Fibroblast of skin of back (primary cell): ENCODE results near the gene GLCE.
"Not testable (repeated sequence)": the region's sequence is repeated elsewhere in the genome, so short reads cannot be mapped to it uniquely, and the experiment has no call there.

Experiments used
- DNase-seq: peaks from one replicate; pipeline ENCODE4 v3.0.0-alpha.2; 2013

The GLCE gene

DNA sequence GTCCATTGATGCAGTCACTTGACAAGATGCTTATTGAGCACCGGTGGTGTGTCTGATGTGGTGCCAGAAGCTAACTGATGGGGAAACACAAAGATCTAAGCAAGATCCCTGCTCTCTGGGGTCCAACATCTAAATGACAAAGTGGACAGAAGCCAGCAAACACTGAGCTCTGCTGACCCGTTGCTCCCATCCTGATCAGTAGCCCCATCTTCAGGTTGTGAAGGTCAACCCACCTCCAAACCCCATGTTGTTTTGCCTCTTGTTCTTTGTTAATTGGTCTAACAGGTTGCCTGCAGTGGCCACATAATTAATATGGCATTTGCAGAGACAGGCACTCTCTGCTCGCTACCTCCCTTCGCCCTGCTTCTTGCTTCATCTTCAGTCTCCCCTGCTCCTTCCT lies 21.5 kb upstream of the GLCE start:
- DNase-seq, result no peak

- DNase-seq, result no peak
These were observed 20.1 kb upstream of the GLCE start for GRCh38 chr15:69140306-69140705.

DNA sequence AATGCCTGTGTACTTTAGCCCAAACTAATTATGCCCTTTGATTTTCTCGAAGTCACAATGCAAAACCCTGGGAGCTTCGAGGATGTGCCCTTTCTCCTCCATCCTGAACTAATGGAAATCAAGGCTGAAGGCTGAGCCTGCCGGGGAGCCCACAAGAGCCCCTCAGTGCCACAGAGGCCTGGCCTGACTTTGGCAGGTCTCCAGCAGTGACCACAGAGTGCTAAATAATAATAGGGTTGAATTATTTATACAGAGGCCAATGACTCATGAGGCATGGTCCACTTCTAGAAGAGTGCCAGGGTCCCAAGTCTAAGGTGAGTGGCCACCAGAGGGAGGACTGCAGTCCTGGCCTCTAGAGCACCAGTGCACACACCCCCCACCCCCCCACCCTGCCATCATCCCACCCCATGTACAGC lies 19.1 kb upstream of the GLCE start:
- DNase-seq, result peak; percentile 26

- no peak for DNase-seq
These were observed 18.6 kb upstream of the GLCE start for GRCh38 chr15:69141833-69142232.

- DNase-seq, result no peak
These were observed 16.5 kb upstream of the GLCE start for GRCh38 chr15:69143756-69144436.

DNA sequence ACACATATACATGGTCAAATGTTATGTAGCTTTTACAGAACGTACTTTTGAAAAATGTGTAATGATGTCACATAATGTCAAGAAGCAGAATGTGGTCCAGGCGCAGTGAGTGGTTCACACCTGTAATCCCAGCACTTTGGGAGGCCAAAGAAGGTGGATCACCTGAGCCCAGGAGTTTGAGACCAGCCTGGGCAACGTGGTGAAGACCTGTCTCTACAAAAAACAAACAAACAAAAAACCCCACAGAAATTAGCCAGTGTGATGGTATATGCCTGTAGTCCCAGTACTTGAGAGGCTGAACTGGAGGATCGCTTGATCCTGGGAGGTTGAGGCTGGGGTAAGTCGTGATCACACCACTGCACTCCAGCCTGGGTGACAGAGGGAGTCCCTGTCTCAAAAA lies 15.9 kb upstream of the GLCE start:
- DNase-seq, result no peak

- no peak for DNase-seq
These were observed 15.2 kb upstream of the GLCE start for GRCh38 chr15:69145149-69145693.

DNA sequence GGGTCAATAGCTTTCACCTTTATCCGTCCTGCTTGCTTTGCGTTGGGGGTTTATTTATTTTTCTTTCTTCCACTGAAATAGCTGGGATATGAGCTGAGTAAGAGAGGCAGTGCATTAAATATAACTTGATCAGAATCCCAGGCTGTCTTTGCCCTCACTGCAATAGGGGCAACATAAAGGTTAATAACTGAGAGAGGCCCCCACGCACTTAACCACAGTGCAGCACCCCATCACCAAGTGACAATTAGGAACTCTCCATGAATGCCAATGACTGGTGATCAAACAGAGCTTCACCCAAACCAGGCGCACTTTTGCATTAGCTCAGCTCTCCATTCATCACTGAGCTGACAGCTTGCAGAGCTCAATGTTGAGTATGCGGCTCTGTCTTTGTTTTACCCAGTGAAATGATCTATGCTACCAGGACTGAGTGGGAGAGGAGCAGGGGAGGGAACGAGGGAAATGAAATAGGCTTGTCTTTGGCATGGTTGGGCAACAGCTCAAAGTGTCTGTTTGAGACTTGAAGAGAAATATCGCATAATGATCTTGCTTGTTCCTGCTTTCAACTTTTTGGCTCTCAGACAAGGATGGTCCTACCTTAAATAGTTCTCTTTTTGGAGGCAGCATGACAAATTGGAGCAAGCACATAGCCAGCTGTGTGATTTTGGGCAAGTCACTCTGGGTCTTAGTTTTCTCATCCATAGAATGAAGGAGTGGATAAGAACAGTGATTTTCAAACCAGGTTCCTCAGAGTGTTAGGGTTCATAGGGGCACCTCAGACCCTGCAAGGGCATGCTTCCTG lies 14.5 kb upstream of the GLCE start:
- DNase-seq, result no peak

GRCh38 chr15:69146724-69147435 lies 13.6 kb upstream of the GLCE start:
- DNase-seq, result no peak

DNA sequence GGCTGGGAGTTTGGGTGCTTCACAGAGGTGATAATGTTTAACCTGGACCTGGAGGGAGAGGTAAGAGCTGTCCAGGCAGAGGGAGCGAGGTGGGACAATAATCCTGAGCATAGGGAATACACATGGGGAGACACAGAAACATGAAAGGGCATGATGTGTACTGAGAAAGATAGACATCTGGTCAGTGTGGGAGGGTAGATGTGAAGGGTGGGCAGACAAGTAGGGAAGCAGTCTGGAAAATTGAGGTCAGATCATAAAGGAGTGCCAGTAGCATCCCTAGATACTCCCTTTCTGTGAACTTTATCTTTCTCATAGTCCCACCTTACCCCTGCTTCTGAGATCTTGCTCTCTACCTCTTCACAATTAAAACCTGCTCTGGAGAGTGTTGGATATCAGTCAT lies 12.0 kb upstream of the GLCE start:
- no peak for DNase-seq

DNA sequence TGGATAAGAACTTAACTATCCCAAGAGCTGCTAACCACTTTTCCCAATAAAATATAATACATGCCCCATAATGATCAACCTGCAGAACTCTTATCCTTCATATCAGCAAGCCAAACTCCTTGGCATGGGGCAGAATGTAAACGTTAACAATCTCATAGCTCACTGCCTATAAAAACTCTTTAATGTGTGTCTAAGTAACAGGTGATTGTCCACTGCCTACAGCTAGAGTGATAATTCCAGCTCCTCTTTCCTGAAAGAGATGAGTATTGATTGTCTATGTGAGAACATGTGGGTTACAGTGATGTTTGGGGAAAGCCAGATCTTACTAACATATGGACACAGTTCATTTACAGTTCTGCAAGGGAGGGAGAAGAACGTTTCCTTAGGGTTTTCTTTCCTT lies 11.3 kb upstream of the GLCE start:
- DNase-seq, result no peak

DNA sequence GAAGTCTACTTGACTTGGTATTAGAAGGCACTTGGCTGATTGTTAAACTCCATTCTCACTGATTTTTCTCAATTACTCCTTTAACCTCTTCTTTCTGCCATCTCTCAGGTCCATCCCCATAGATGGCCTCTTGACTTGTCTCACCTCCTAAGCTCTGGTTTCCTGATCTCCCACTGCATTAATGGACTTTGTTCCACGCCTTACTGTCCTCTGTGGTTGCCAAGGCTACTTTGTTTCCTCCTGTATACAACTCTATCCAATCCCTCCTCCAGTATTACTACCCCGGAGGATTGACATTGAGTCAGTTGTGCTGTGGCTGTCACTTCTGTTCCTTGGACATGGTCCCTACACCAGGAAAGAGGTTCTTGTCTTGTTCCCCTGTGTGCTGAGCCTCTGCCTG lies 10.6 kb upstream of the GLCE start:
- DNase-seq, result no peak

GRCh38 chr15:69150336-69150735 lies 10.1 kb upstream of the GLCE start:
- DNase-seq, result no peak

- no peak for DNase-seq
These were observed 9.6 kb upstream of the GLCE start for GRCh38 chr15:69150841-69151240.

- no peak for DNase-seq
These were observed 7.4 kb upstream of the GLCE start for GRCh38 chr15:69153046-69153445.

DNA sequence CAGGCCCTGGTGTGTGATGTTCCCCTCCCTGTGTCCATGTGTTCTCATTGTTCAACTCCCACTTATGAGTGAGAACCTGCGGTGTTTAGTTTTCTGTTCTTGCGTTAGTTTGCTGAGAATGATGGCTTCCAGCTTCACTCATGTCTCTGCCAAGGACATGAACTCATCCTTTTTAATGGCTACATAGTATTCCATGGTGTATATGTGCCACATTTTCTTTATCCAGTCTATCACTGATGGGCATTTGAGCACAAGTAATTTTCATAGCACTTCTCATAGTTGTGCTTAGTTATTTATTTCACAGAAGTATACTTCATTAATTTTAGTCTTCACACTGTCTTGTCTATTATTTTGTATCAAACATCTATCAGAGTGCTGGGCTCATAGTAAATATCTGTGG lies 6.8 kb upstream of the GLCE start:
- not testable (repeated sequence) for DNase-seq

DNA sequence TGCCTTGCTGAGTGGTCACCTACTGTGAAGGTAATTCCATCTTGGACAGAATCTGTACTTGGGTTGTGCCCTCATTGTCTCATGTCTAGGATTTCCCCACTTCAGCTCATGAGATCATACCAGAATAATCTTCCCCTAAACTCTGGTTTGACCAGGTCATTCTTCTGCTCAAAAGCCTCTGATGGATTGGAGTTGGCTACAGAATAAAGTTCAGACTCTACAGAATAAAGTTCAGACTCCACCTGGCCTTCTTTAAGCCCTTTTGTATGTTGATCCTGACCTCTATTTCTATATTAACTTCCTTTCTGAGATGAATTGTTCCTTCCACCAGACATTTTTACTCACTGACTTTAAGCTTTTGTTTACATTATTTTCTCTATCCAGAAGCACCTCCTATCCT lies 6.4 kb upstream of the GLCE start:
- no peak for DNase-seq

- DNase-seq, result peak; percentile 87
These were observed 5.8 kb upstream of the GLCE start for GRCh38 chr15:69154684-69155083.

GRCh38 chr15:69156736-69157381 lies 3.6 kb upstream of the GLCE start:
- no peak for DNase-seq

DNA sequence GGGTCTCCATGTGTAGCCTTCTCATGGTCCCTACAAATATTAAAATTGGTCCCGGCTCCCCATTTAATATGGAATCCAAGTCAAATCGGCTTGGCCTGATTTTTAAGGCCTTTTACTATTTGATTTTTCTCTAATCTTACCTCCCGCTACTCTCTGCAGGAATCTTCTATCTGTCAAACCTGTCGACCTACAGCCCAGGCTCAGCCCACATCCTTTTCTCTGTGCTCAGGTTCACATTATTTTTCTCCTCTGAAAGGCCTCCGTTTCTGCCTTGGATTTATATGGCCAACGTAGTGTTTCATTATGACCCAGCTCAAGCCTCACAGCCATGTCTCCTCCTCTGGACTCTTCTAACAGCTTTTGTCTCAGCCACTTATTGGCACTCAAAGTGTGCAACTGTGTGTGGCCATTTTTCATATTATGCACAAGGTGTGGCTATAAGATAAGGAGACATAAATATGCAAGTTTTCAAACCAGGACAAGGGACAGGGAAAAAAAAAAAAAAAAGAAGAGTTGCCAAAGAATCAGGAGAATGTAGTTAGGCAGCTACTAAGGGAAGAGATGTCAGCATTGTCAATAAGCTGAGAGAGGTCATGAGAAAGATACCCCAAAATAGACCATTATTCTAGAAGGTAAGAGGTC lies 2.1 kb upstream of the GLCE start:
- no peak for DNase-seq

DNA sequence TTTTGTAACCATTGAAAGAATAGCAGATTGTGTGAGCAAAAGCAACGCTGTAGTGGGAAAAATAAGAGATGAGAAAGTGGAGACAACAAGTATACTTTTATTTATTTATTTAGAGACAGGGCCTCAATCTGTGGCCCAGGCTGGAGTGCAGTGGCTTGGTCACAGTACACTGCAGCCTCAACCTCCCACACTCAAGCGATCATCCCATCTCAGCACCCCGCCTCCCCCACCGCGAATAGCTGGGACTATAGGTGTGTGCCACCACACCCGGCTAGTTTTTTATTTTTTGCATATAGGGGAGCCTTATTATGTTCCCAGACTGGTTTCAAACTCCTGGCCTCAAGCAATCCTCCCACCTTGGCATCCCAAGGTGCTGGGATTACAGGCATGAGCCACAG lies 1.6 kb upstream of the GLCE start:
- no peak for DNase-seq

- DNase-seq, result no peak
These were observed 662 bp upstream of the GLCE start for GRCh38 chr15:69159805-69160140.
